Neural progenitor cell (in vitro differentiated cells): Measurements from ENCODE around the gene AMN.

ENCODE experiments used
- CTCF ChIP-seq: fragments of 200-600 bp; sonication (generic); IDR thresholded peaks from 2 replicates; pipeline ENCODE4 v1.5.1; 2017; ENCODE audit warnings: antibody characterized with exemption, mild to moderate bottlenecking
- EZH2 ChIP-seq: fragments of 200-600 bp; sonication (generic); IDR thresholded peaks from 2 replicates; pipeline ENCODE4 v1.6.1; 2017; ENCODE audit warnings: antibody characterized with exemption, mild to moderate bottlenecking, moderate library complexity
- EZH2phosphoT487 ChIP-seq: fragments of 200-600 bp; sonication (generic); IDR thresholded peaks from 2 replicates; pipeline ENCODE4 v1.6.1; 2017; ENCODE audit warnings: antibody characterized with exemption

DNA sequence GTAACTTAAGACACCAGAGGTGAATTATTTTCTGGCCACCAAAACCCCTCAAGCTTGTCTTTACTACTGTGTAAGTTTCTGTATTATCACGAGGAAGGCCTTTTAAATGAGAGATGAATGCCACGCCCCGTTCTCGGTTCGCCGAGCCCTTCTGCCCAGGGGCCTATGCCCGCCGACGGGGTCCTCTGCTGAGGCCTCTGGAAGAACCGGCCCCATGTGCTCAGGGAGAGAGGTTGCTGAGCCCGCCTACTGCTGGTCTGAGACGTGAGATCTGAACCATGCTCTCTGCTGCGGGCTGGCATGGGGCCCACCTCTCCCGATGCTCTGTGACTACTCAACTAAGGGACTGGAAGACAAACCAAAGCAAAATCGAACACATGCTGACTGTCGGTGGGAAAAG lies 21.0 kb downstream of the AMN start:
- no peak for TF ChIP-seq CTCF
- no peak for TF ChIP-seq EZH2phosphoT487
- TF ChIP-seq EZH2, result no peak
